Activated naive CD4-positive, alpha-beta T cell (primary cell): ENCODE results near the gene RETREG2.
A peak's percentile ranks its signal among the peaks of the same experiment; 100 is the strongest.

Source experiments
- DNase-seq, 4 experiments: peaks; one replicate each; lab custom pipeline; 2025; lab: John Stamatoyannopoulos, UW

RETREG2 gene, protein sequence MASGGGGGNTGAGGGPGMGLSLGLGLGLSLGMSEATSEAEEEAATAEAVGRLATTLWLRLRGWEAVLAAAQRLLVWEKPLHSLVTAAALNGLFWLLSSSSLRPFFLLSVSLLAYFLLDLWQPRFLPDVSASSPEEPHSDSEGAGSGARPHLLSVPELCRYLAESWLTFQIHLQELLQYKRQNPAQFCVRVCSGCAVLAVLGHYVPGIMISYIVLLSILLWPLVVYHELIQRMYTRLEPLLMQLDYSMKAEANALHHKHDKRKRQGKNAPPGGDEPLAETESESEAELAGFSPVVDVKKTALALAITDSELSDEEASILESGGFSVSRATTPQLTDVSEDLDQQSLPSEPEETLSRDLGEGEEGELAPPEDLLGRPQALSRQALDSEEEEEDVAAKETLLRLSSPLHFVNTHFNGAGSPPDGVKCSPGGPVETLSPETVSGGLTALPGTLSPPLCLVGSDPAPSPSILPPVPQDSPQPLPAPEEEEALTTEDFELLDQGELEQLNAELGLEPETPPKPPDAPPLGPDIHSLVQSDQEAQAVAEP

DNA sequence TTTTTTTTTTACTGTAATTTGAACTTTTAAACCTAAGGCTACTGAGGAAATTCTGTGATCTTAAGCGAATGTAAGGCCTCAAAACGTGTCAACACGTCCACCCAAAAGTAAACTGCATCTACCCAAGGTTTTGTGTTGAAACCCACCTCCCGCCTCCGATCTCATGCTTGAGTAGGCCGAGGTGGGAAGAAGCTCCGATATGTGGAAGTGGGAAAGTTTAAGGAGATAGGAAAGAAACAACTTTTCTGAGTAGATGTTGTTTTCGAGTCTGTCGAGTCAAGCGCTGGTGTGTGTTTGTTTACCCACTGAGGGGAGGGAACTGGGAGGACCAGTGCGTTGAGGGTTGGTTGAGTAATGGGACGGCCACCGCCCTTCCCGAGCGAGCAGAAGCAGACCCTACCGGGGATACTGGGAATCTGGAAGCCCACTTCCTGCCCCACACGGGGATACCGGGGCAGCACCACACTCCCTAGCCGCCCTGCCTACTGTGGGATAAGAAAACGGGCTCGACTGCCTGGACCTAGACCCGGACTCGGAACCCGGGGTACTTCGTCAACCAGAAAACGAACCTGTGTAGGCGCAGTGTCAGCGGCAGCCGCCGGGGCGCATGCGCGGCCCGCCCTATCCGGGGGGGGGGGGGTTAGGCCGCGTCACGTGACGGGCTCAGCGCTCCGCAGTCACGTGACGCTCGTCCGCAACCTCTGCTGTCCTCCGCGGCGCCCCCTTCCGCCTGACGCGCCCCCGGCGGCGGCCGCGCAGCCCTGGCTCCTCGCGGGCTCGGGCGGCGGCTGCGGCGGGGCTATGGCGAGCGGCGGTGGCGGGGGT is at the start of gene RETREG2:
TSS of gene RETREG2 (plus strand) at position 724 of the 825 bp plus-strand sequence. CDS start at position 802, 78 bp downstream.
- DNase-seq, result peak; percentile 50 to 77 (median 69)

DNA sequence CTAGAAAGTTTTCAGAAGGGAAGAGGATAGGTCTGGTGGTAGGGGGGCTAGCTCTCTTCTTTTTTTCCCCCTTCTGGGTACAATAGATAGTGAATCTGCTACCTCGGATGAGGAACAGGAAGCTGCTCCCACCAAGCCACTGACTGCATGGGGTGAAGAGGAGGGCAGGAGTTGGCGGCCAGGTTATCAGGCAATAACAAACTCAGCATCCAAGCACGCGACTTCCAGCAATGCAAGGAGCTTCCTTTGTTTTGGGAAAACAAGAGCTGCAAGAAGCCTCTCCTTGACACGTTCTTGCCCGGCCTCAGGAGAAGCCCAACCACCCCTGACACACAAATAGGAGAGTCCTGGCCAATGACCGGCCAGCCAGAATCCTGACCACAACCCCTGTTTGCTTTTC is 49.7 kb upstream of the RETREG2 start:
- no peak for DNase-seq

DNA sequence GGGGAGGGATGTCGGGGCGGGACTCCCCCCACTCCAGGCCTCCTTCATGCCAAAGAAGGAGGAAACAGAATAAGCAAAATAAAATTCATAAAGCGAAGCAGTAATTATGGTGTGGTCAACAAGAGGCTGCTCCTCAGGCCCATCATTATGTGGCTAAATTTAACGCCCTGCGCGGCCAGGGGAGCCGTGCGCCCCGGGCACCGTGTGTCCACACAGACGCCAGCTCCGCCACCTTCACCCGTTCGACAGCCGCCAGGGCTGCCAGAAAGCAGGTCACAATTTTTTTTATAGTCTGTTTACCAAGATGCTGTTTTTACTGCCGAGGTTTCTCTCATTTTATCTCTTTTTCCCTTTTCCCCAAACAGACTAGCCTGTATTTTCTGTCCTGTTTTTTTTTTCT is 48.5 kb upstream of the RETREG2 start:
- no peak for DNase-seq

DNA sequence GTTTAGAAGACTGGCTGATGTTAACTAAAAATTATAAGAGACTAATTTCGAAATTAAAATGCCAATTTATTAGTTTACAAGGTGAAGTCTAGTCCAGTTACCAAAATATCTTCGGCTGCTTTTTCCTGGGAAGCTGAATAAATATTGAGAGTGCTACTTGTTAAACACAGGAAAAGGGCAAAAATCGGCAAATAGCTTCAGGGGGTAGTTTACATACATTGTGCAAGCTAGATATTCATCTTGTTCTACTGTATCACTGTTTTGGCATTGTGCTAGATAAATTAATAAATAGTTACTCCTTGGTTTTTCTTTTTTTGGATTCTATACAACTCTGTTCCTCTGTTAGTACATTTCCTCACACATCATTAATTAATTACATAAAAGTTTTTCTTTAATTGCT is 46.7 kb upstream of the RETREG2 start:
- DNase-seq, result no peak

DNA sequence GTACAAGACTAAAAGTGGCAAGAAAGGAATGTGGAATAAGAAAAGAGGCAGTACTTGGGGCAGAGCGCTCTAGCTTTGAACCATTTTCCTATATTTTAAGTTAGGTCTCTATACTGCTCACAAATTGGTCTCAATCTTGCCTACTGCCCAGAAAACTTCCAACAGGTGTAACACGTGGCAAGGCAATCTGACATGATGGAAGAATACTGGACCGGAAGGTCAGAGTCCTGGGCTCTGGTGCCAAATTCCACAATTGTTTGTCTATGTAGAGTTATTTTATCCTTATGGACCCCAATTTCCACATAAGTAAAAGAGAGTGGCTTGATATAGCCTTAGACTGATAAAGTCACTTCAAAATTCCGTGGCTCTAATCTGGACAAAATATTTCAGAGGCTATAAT is 46.3 kb upstream of the RETREG2 start:
- DNase-seq, result no peak

DNA sequence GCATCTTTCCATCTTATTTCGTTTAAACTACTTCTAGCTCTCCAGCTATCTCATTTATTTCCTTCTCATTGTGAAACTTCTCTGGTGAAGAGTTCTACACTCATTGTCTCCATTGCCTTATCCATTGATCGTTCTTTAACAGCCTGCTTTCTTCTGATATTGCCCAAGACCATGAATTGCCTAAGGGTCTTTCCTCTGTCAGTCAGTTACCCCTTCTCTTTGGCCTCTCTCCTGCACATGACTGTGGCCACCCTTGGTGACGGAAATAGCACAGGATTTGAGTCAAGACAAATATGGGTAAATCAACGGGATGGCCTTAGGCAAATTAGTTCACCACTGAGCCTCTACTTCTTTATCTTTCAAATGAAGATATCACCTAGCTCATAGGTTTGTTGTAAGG is 44.1 kb upstream of the RETREG2 start:
- no peak for DNase-seq

DNA sequence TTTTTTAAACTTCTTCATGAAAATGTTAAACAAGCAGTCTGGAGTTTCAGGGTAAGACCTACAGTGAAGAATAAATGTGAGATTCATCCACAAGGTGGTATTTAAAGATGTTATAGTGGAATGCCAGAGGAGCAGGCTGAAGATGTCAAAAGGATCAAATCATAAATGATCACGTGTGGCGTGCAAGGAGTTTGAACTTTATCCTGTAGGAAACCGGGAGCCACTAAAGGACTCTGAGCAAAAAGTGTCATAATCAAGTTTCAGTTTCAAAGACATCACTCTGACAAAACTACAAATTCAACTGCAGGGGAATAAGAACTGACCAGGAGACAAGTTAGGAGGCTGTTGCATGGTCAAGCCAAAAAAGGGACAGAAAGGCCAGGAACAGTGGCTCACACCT is 37.4 kb upstream of the RETREG2 start:
- no peak for DNase-seq

DNA sequence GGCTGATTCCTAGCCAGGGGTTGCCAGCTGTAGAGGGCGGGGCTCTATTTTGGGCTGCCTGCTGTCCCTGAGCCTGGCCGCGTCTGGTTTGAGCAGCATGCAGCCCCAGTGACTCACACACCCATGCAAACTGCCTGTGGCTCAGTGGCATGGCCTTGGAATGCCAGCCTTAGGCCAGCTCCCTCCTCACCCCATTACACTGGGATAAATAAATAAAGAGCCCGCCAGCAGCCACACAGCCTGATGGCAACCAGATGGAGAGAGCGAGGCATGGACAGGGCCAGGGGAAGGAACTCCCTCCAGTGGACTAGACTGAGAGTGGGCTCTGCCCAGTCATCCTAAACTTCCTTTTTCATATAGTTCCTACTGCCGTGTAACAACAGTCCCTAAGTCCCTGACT is 35.7 kb upstream of the RETREG2 start:
- no peak for DNase-seq

DNA sequence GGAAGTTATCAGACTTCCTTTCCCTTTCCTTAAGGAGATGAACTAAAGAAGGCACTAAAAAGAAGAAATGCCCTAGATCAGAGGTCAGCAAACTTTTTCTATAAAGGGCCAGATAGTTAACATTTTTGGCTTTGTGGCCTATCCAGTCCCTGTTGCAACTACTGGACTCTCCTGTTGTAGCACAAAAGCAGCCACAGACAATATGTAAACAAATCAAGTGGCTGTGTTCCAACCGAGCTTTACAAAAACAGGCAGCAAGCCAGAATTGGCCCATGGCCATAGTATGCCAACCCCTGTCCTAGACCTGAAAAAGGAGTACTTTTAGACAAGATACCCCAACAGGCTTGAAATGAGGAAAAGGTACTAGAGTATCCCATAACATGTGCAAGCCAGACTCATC is 28.4 kb upstream of the RETREG2 start:
- DNase-seq, result no peak

DNA sequence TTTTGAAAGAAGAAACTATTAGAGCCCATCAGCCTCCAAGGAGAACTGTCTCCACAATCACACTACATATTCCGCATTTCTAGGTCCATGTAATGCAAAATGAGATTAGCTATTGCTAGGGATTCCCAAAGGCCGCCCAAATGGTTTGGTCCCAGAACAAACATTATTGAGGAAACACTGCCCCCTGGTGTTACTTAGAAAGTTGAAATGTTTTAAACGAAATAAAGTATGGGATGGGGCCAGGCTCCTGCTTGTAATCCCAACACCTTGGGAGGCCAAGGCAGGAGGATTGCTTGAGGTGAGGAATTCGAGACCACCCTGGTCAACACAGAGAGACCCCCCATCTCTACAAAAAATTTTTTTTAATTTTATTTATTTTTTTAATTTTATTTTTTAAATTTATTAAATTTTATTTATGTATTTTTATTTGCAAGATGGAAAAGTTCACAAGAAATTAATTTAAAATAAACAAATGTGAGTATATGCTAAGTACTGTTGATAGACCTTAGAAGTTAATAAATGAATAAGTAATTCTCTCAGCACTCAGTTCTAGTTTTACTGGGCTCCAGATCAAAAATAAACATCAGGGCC is 22.9 kb upstream of the RETREG2 start:
- DNase-seq, result no peak

DNA sequence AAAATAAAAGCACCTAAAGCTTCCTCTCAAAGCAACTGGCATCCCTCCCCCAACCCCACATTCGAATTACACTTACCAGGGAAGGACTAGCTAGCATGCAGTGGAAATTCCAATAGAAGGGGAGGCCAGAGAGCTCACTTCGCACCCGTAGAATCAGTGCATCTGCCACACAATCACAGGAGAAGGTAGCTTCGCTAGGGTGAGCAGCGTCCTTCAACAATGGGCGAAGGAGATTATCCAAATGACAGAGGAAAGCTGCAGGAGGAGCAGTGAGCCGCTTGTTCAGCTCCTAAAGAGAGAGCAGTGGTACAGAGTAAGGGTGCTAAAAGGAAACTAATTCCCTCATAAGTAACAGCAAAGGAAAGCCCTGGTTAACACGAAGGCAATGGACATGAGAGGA is 20.7 kb upstream of the RETREG2 start:
- no peak for DNase-seq

DNA sequence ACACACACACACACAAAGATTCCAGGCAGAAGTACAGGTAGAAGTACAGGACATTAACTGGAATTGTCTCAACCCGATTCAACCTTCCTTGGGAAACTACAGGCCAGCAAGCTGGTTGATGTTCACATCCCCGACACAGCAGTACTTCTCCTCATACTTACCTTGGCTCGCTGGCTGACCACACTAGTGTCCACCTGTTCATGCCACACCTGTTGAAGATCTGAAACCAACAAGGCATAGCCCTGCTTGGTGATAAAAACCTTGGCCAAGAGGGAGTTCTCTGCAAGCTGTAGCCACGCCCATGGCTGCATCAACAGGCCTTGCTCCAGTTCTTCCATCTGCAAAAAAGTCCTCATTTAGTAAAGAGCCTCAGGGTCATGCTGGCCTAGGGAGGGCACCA is 20.1 kb upstream of the RETREG2 start:
- DNase-seq, result no peak

DNA sequence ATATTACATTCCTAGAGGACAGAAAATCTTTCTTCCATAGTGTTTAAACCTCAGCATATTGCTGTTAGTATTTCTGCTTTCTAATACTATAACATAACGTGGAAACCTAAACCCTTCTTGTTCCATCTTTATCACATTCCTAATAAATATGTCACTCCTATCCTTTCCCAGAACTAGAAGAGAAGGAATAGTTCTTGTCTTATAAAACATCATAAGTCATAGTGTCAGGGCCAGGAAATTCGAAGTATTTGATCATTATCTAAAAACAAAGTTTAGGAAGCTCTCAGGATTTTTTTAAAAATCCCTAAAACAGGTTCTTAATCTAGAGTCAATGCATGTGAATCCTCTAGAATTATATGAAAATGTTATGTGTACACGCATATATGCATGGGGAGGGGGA is 19.5 kb upstream of the RETREG2 start:
- DNase-seq, result no peak

DNA sequence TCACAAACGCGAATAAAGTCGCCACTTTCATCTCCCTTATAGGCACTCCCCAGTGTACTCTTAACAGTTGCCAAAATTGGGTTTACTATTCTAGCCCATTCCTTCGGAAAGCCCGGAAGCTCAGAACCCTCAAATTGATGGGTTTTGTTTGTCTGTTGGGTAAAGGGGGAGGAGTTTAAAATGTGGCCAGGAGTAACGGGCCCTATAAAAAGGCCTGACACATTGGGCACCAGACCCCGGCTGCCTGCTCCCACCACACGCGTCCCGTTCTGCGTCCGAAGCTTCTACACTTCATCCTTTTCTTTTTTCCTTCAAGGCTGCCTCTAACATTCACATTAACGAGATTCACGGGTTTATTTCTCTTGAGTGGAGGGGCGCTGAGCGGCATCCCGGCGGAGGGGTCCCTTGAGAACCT is 18.3 kb upstream of the RETREG2 start:
- no peak for DNase-seq

DNA sequence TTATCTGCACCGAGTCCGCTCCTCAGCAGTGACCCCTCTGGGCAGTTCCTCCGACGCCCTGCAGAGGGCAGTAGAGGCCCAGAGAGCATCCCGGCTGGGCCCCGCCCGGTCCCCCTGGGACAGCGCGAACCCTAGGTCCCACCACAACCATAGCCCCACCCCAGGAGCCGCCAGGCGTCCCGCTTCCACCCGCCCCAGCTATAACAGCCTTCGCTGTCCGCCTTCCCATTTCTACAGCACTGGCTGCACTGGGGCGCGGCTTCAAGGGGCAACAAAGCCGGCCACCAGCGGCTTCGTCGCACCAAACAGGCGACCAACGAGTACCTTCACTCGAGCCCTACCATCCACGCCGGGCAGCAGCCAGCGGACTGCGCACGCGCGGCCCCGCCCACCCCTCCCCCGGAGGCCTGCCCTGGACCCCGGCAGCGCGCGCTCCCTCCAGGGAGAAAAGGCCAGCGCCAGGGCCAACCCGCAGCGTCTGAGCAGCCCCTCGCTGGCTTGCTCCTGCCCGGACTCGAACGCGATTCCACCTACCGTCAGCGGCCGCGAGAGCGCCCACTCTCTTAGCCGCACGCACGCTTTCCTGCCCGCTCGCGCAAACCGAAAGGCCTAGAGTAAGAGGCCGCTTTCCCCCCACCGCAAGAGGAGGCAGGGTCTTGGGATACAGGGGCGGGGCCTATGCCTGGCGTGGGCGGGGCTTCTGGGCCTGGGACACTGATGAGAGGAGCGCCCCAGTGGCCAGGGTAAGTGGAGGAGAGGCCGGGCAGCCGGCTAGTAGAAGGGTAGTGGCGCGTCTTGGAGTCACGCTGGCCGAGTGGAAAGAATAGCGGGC is 17.7 kb upstream of the RETREG2 start, which contains the start of gene NHEJ1:
TSS of gene NHEJ1 (minus strand) at position 630 of the 832 bp plus-strand sequence. CDS start 2,453 bp downstream, outside the sequence.
- DNase-seq, result peak; percentile 85 to 90 (median 86)

DNA sequence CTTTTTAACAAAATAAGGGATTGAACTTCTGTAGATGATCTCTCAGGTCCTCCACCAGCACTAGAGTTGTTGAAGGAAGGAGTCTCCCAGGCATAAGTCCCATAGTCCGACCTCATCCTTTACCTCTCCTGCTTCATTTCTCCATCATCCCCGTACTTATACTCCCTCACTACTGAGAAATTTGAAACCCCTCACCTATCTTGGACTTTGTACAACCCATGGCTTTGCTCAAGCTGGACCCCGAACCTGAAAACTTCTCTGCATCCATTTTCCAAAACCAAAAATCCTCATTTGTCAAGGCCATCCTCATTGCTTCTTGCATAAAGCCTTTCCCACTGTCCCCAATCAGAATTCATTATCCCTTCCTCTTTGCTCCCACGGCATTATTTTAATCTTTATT is 17.0 kb upstream of the RETREG2 start:
- no peak for DNase-seq

DNA sequence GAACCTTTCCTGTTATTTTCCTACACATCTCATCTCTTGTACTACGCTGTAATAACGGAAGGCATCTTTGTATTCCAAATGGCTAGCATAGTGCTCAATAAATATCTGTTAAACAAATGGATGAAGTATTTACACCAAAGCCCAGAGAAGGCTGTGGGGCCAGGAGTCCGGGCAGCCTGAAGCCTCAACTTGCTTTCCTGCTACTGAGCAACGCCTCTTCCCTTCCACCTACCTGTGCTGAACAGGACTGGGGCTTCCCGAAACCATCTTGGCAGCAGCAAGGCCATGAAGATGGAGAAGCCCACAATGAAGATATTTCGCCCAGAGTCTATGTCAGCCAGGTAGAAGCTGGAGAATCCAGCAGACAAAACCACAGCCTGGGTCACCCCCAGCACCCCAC is 14.9 kb upstream of the RETREG2 start:
- DNase-seq, result no peak

DNA sequence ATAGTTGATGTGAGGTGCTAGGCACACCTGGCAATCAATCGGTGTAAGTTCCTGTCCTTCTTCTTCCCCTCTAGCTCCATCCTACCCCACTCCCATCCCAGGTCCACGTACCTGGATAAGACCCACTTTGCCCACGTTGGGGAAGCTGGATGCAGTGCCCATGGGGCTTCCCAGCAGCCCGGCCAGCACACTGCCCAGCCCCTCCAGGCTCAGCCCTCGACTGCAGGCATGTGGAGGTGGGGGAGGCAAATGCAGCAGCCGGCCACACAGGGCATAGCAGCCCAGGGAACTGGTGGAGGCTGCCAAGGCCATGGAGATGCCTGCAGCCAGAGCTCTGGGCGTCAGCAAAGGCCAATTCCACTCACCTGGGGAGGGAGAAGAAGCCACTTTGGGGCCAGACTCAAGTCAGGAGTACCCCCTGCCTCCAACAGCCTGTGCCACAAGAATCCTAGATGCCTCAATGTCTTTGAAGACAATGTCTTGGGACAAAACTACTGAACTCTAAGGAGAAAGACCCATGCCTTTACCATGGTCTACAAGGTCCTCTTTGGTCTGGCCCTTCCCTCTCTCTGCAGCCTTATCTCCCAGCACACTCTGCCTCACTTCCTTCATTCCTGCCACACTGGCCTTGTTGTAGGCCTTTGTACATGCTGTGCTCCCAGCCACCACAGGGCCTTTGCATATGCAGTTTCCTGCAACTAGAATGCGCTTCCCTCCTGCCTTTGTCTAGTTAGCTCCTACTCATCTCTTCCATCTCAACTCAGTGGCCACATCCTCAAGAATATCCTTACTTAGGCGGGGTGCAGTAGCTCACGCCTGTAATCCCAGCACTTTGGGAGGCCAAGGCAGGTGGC is 12.8 kb upstream of the RETREG2 start:
- no peak for DNase-seq

DNA sequence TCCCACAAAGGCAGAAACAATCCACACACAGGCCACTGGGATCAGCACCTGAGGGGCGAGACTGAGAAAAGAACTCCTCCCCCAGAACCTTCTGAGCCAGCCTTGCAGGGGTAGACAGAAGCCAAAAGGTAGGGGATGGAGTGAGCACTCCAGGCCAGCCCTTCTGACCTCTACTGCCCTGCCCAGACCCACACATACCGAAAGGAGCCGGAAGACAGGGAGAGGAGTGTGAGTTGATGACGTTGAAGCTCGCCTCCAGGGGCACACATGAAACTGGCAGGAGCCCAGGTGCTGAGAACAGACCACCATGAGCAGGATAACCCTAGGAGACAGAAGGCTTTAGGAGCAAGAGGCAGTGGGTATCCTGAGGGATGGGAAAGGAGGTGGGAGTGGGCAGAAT is 10.1 kb upstream of the RETREG2 start:
- no peak for DNase-seq

DNA sequence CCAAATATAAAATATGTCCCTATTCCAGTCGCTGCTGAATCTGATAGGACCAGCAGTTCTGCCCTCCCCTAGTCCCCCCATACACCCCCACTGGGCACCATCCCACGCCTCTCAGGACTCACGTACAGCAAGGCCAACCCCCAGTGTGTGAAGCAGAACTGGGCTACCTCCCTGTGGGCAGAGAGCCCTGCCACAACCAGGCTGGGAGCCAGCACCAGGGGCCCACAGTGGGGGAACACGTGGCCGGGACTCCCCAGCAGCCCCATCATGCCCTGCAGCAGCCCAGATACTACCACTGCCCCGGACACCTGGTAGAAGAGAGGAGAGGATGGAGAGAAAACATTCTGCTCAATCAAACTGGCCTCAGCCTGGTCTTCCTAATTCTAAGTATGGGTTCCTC is 9.5 kb upstream of the RETREG2 start:
- no peak for DNase-seq

DNA sequence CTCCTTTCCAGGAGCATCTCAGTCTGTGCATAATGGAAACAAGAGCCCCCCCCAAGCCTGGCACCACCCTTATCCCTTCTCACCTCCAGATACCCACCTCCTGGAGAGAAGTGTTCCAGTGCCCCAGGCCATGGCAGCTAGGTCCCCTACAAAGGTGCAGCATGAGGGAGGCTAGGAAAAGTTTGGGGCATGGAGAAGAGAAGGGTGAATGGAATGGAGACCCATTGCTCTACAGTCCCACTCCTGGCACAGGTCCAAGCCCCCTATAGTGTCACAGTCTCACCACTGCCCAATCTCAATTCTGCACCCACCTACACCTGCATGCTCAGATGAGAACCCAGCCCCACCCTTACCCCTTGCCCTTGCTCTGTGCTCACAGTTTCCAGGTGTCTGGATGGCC is 9.1 kb upstream of the RETREG2 start:
- no peak for DNase-seq
